GM19438 (cell line): Measurements from ENCODE around the gene APLN.

Experiments
- ATAC-seq: cut with Tn5 transposase; IDR thresholded peaks from one replicate; pipeline ENCODE4 v1.9.1; 2021; ENCODE audit warnings: low read depth; ENCODE audit not compliant: unreplicated experiment

APLN gene, protein sequence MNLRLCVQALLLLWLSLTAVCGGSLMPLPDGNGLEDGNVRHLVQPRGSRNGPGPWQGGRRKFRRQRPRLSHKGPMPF

DNA sequence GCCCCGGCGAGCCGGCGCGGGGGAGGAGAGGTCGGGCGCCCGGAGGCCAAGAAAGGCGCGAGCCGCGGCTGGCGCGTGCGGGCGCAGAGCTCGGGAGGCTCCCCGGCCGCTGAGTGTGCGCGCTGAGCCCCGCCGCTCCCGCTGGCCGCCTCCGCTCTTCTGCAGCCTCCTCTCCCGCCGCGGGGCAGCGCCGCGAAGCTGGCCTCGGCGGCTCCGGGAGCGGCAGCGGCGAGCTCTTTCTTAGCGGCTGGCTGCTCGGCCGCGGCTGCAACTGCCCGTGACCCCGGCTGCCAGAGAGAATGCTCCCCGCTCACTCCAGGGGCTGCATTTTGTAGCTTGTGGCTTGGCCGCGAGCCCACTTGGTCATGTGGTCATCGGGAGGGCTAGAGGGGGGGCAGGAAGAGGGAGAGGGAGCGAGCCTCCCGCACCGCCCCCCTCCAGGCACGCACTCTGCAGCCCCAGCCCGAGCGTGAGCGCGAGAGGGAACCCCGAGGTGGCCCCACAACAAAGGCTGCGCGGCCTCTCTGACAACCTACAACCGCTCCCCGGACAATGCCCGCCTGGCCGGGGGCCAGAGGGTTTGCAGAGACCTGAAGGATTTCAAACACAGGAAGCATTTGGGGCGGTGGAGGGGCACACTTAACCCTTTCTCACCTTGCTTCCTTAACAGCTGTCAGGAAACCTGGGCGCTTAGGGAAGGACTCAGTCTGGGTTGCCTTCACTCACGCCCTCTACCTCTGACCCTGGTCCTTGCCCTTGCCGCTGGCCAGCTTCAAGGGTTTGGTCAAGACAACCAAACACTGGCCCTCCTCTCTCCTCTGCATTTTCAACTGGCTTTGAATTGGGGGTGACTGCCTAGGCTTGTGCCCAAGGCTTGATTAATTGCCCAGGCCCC, at the start of gene APLN:
TSS of gene APLN (minus strand) at position 305 of the 895 bp plus-strand sequence. CDS start 326 bp downstream, outside the sequence.
- peak; percentile 39 for ATAC-seq

DNA sequence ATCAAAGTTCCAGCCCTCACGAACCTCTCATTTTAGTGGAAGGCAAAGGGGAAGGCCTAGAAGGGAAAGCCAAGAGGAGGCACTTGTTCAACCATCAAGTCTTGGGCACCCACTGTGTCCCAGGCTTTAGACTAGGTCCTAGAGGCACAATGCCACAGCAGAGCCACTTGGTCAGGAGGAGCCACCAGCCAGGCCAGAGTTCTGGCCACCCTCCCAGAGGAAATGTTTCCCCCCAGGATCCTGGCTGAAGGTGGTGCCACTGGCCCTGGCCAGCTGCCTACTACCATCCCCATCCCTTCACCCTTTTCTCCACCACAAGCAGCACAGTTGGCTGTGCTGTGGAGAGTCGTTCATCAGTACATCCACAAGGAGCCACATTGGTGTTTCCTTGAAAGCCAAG, 49.7 kb upstream of the APLN start:
- no peak for ATAC-seq

DNA sequence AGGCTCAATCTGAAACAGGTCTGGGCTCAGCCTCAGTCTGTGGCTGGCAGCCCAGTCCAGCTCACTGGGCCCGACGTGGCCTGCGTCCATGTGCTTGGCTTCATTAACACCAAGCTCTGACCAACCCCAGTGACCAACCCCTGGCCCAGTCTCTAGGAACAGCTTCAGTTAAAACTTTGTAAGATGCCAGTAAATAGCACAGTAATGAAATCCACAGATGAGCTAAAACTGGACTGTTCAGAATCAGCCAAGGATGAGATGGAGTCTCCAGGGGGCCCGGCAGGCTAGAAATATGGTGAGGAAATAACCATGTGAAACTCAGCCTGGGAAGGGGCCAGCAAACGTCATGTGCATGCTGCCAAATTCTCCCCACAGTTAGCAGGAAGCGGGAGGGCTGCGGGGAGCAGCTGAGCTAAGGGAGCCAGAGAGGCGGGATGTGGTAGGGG, 46.9 kb upstream of the APLN start:
- ATAC-seq: no peak

DNA sequence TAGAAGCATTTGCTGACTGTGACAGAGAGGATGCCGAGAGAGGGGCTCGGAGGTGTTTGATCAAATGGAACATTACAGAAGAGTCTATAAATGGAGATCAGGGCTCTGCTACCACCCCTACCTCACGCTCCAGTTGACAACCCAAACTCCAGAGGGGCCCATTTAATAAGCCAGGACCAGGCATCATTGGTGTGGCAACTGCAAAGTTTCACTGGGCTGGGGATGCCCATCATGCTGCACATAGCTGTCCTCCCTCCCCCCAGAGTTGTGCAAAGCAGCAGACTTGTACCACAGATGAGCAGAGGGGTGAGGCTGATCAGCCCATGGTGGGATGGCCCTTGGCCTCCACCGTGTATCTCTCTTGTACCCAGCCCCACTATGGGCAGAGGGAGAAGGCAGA, 45.8 kb upstream of the APLN start:
- ATAC-seq: no peak

DNA sequence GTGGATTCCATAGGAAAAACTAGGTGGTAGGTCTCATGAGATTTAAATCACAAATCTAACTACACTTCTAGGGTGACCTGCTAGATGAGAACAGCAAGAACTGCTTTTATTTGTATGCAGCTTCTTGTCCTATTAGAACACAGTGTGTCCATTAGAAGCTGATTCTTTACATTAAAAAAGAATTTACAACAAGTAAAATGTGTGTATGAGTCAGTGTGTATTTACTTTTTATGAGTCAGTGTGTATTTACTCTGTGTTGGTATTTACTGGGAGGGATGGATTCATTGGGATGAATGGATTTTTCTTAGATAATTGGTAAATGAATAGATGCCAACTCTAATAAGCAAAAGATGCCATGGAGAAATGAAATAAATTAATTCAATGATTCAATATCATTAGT, 43.4 kb upstream of the APLN start:
- no peak for ATAC-seq

DNA sequence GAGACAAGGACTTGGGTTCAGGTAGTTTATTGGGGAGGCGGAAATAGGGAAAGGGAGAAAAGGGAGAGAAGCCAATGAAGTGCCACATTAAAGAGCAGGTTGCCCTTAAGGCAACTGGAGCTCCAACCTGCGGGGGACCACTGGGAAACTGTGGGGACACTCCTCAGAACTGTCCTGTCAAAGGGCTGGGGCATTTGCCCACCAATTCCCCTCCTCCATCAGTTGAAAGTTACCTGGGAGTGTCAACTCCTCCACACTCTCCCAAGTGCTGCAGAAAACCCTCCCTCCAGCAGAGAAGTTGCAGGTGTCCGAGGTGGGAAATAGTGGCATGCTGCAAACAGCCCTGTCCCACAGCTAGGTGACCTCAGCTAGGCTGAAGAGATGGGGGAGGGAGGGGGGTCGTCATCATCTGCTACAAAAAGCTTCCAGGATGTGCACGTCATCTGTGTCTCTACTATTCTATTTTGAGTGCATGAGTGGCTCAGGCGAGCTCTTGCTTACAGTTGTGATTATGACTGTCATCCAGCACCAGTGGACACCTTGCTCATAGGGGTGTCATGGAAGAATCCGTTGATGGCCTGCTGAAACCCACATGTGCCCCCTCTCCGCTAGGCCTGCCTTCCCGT, 42.6 kb upstream of the APLN start:
- no peak for ATAC-seq

DNA sequence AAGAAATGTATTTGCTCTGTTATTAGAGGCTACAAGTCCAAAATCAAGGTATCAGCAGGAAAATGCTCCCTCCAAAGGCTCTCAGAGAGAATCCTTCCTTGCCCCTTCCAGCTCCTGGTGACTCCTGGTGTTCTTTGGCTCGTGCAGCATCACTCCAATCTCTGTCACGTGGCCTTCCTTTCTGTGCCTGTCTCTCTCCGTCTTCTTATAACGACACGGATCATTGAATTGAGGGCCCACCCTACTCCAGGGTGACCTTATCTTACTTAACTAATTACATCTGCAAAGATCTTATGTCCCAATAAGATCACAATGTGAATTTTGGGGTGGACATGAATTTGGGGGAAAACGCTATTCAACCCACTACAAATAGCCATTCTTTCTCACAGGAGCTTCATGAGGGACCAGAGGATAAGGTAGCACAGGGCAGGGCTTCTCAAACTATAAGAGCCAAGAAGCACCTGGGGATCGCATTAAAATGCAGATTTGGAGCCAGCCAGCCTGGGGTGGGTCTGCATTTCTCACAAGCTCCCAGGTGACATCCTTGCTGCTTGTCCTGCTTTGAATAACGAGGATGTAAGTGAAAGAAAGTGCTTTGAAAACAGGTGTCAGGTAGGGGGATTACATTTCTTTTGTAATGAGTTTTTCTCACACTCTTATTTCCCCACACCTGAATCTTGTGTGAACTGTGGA, 41.9 kb upstream of the APLN start:
- no peak for ATAC-seq

DNA sequence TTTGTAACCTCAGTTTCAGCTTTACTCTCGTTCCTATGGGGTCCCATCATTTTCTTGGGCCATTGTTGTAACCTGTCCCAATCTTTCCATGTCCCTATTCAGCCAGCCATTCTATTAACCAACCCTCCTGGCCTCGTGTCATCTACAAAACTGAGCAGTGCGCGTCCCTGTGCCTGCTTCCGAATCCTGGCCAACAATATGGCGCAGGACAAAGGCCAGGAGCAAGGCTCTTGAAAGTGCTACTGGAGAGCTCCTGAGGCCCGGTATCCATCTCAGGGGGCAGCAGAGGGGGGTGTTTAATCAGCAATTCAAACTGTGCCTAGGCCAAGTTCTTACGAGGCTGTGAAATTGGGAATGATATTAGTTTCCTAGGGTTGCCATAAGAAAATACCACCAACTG, 41.2 kb upstream of the APLN start:
- no peak for ATAC-seq

DNA sequence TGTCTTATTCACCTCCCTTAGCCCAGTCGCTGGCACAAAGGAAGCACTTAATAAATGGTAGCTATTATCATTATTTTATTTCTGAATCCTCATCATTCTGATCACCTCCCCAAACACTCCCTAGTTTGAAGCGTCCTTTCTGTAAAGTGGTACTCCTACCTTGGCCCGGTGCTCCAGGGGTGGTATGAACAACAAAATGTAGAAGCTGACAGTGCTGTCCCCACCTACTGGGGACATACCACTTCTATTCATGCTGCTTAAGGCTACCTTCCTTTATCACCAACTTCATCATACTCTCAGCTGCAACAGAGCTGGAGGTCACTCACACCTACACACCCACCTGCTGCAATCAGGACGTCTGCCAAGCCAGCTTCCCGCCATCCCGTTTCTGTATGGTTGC, 40.8 kb upstream of the APLN start:
- ATAC-seq: no peak

DNA sequence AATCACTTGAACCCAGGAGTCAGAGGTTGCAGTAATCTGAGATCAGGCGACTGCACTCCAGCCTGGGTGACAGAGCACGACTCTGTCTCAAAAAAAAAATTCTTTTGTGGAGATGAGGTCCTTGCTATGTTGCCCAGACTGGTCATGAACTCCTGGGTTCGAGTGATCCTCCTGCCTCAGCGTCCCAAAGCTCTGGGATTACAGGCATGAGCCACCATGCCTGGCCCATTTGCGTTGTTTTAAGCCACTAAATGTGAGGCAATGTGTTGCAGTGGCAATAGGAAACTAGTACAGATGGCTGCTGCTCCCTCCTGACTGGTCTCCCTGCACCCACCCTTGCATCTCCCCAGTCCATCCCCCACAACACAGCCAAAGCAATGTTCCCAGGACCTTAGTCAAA, 40.0 kb upstream of the APLN start:
- no peak for ATAC-seq

DNA sequence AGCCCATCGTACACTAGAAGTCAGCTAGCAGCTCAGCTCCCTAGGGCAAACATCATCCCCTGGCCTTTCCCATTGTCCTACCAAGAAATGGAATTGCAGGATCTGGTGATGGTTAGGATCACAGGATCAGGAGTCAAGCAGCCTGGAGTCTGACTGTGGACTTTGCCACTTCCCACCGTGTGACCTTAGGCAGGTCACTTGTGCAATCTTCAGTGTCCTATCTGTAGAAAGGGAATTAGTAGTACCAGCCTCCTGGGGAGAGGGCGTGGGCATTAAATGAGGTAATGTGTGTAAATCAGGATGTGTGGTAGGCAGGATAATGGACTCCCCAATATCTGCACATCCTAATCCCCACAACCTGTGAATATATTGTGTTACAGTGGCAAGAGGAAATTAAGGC, 38.6 kb upstream of the APLN start:
- no peak for ATAC-seq

DNA sequence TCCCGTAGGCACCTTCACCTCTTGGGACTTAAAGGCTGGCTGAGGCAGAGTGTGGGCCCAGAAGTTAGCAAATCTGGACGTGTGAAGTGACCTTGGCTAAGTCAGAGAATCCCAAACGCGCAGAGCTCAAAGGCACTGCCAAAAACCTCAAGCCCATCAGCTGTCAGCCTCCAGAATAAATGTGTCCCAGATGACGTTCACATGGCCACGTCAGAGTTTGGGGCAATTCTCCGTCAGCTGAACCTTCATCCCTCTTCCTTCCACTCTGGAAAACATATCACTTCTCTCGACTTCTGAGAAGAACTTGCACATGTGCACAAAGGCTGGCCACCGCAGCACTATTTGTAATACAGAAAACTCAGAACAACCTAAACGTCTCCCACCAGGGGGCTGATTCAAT, 35.7 kb upstream of the APLN start:
- ATAC-seq: no peak

DNA sequence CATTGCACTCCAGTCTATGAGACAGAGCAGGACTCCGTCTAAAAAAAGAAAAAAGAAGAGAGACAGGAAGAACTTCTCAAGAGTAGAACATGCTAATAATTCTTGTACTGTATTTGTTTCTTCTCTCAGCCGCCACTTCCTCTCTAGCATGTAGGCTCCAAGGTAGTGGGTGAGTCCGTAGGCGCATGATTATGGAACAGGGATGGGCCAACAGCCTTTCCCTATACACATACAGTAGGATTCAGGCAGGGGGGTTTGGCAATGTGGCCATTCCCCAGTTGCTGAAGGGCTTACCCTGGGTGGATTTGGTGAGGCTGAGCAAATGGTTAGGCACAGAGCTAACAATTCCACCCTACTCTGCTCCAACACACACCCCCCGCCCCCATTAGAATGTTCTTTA, 35.0 kb upstream of the APLN start:
- no peak for ATAC-seq

DNA sequence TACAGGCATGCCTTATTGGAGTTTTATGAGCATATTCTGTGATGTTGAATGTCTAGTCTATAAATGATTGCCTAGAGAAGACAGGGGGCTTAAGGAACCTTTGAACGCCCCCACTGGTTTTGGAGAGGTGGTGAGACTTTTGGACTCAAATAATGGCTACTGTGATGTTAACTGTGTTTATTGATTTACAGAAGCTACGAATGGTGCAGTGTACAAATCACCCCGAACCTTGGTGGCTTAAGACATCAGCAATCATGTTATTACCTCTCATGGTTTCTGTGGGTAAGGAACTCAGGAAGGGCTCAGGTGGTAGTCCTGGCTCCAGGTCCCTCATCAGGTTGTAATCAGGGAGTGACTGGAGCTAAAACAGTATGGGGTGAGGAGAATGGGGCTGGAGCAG, 33.3 kb upstream of the APLN start:
- ATAC-seq: no peak

DNA sequence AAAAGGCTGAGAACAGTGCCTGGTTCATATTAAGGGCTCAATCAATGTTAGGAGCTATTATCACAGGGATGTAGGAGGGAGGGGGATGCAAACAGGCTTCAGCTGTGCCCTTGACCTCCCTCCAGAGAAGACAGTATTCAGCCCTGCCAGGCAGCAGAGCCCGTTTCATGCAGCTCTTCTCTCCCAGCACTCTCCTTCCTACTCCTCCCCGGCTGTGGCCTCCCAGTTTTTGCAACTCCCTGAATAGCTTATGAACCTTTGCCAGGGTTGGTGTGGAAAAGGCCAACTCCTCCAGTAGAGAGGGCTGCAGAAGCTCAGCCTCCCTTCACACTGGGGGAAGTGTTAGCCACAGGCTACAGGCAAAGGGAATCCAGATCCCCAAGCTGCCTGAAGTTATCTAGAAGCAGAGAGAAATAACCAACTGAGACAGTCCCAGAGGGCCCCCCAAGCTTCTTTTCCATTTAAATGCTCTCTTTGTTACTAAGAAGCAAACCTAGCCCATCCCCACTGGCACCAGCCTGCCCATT, 31.7 kb upstream of the APLN start:
- ATAC-seq: no peak

DNA sequence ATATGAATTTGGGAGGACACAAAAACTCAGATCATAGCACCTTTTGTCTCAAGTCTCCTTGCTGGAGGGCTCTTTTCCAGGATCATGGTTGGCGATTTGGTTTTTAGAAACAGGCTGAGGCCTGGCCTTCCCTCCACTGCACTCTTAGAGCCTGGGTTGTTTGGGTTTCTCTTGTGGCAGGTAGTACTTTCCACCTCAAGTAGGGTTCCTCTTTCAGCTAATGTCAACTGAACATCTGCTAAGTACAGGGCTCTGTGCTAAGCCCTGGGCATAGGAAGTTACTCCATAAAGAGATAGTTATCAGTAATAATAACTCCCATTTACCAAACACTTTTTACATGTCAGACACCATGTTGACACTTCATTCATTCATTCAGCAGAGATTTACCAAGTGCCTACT, 28.2 kb upstream of the APLN start:
- ATAC-seq: no peak

DNA sequence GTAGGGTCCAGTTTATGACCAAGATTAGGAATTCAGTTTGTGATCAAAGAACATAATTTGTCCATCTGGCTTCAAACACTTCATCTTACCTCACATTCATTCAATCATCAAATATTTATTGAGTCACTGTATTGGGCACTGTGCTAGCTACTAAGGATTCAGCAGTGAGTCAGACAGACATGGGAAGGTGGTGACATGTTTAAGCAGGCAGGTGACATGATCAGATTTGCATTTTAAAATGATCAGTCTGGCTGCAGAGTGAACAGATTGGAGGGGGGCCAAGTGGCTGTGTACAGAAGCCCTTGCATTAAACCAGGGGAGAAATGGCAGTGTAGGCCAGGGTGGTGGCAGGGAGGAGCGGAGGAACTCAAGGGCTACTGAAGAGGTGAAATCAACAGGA, 25.1 kb upstream of the APLN start:
- ATAC-seq: no peak

DNA sequence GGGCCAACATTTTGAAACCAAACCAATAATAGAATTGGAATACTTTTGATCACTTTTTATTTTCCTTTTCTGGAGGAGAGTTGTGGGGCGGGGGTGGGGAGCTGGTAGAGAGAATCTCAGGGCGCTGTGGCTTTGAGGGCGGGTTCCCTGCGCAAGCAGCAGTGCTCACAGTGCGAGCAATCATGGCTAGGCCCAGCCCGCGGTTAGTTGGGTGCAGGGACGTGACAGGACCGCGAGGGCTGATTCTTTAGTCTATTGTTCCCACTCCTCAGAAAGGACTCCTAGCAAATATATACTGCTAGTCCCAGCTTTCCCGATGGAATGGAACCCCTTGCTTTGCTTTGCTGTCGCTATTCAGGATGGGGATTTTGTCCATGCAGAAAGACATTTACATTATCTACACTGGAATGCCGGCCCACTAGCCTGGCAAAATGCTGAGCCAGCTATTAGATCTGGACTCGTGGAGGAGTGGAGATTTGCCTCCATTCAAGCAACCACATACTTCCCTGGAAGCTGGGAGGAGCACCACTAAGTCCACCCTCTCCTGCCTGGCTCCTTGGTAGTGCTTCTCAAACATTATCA, 23.9 kb upstream of the APLN start:
- ATAC-seq: peak; percentile 41

DNA sequence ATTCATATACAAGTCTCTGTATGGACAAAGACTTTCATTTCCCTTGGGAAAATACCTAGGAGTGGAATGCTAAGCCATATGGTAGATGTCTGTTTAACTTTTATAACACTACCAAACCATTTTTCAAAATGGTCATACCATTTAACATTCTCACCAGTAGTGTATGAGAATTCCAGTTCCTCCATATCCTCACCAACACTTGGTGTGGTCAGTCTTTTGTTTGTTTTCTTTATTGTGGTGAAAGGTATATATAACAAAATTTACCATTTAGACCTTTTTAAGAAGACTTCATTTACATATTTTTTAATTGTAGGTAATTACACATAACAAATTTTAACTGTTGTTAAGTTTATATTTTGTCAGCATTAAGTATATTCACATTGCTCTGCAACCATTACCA, 12.7 kb upstream of the APLN start:
- ATAC-seq: no peak

DNA sequence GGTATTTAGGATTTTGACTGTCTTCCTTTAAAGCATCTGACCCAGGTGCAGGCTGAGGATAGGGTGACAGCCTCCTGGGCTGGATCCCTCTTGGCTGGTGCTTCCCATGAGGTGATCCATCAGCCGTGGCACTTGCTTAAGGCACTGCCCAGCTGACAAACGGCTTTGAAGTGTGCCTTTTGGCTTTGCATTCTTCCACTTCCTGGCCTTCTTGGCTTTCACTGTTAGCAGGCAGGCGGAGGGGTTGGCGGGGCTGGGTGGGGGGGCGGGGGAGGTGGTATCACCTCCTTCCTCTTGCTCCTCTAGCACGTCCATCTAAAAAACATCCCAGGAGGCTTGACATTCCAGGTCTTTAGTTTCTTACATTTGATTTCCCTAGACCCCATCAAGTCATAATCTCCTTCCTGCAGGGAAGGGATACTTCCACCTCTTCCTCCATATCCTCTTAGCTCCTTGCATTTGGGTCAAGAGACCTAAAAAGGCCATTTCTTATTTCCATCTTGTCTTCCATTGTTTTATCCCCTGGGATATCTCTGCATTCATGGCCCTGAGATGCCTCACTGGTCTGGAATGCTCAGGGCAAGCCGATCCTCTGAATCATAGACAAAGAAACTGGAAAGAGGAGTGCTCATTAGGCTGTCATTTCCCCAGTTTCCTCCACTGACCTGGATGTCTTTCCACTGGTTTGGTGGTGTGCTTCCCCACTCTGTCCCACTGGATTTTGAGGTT, 11.3 kb upstream of the APLN start:
- ATAC-seq: no peak
